ENCODE data around the gene PLB1. TPM values are rescaled to one million over a fixed set of nuclear protein-coding genes. Genes with fewer than 3 reads are reported as not detected.

The PLB1 gene
- total and polyA plus RNA-seq, 5 donors, result 0.86 to 2.7 (median 2.2) TPM

- Histone ChIP-seq H3K27me3 (ENCODE audit: control insufficient read depth, insufficient read depth) (peaks cover 2% of the 10 kb centered on the region), H3K4me1 (ENCODE audit: control insufficient read depth, insufficient read depth, low read length) (no peaks in the 10 kb centered on the region)
- intact Hi-C loops (cut with DNase I), result no loop called here
Observed at GRCh38 chr2:28505361-28505760, 9.5 kb downstream of the PLB1 start.

DNA sequence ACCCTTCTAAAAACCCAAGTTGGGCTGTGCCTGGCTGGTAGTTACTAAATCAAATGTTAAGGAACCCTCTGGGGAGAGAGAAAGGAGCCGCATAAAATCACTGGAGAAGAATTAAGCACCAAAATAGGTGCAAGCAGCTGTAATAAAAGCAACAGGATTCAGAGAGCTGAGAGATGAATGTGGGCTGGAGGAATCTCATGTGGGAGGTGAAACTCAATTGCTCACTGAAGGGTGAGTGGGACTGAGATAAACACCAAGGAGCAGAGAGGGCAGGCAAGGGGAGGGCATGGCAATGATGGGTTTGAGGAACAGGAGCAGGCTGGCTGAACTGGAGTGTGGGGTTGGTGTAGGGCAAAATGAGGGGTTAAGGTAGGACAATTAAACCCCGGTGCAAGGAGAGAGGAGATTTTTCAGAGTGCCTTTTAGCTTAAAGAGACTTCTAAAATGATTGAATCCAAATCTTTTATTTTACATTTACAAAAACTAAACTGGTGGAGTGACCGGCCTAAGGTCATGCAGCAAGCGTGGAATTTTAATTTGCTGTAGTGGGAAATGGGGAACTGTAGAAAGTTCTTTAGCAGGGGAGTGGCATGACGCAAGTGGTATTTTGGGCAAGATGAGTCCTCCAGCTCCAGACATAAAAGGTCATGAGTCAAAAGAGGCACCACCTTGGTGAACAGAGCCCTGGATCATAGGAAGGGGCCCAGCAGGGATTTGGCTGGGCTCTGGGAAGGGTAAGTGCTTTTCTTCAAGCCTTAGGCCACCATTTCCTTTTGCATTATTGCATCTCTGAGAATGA lies 10.5 kb downstream of the PLB1 start:
- ATAC-seq (no peak), DNase-seq (no peak)
- Histone ChIP-seq H3K9me3 (ENCODE audit: control insufficient read depth, low read length) (no peaks in the 10 kb centered on the region), H3K27me3 (ENCODE audit: control insufficient read depth, insufficient read depth) (peaks cover 2% of the 10 kb centered on the region), H3K4me3 (ENCODE audit: low read length) (no peak overlapping the region), H3K4me1 (ENCODE audit: control insufficient read depth, insufficient read depth, low read length) (no peaks in the 10 kb centered on the region), H3K27ac (ENCODE audit: low read length) (no peak overlapping the region)
- intact Hi-C loops (cut with DNase I), result no loop called here
- WGBS, result 89% methylated on average over 5 of the region's 5 CpGs

More at GRCh38 chr2:28505361-28505760, 9.5 kb downstream of the PLB1 start:
- ATAC-seq, result no peak
- DNase-seq, result no peak
- WGBS, result 51% methylated on average over 4 of the region's 4 CpGs
- no peak overlapping the region for H3K4me3 ChIP-seq (ENCODE audit: low read length)
- H3K9me3 ChIP-seq (ENCODE audit: control insufficient read depth, low read length), result no peaks in the 10 kb centered on the region
- no peak overlapping the region for H3K27ac ChIP-seq (ENCODE audit: low read length)

GRCh38 chr2:28507796-28508764 lies 12.2 kb downstream of the PLB1 start:
- WGBS, result 83% methylated on average over 6 of the region's 6 CpGs
- intact Hi-C loops (cut with DNase I), result no loop called here

GRCh38 chr2:28509361-28509760 lies 13.5 kb downstream of the PLB1 start:
- intact Hi-C loops (cut with DNase I), result no loop called here
- Histone ChIP-seq H3K27me3 (ENCODE audit: control insufficient read depth, insufficient read depth) (no peaks in the 10 kb centered on the region), H3K4me3 (ENCODE audit: low read length) (no peak overlapping the region), H3K9me3 (ENCODE audit: control insufficient read depth, low read length) (no peaks in the 10 kb centered on the region), H3K4me1 (ENCODE audit: control insufficient read depth, insufficient read depth, low read length) (no peaks in the 10 kb centered on the region), H3K27ac (ENCODE audit: low read length) (no peak overlapping the region)
- WGBS, result 65% methylated on average over 1 of the region's 1 CpG
- DNase-seq, result no peak
- ATAC-seq, result no peak

More at GRCh38 chr2:28507796-28508764, 12.2 kb downstream of the PLB1 start:
- DNase-seq (no peak), ATAC-seq (peak in 1 of 2 donors; percentile 14)
- H3K9me3 ChIP-seq (ENCODE audit: control insufficient read depth, low read length), result no peaks in the 10 kb centered on the region
- H3K27me3 ChIP-seq (ENCODE audit: control insufficient read depth, insufficient read depth), result no peaks in the 10 kb centered on the region
- no peak overlapping the region for H3K4me3 ChIP-seq (ENCODE audit: low read length)
- H3K4me1 ChIP-seq (ENCODE audit: control insufficient read depth, insufficient read depth, low read length), result no peaks in the 10 kb centered on the region
- H3K27ac ChIP-seq (ENCODE audit: low read length), result no peak overlapping the region

- Histone ChIP-seq H3K4me1 (ENCODE audit: control insufficient read depth, insufficient read depth, low read length) (no peaks in the 10 kb centered on the region), H3K27me3 (ENCODE audit: control insufficient read depth, insufficient read depth) (no peaks in the 10 kb centered on the region), H3K4me3 (ENCODE audit: low read length) (no peak overlapping the region), H3K9me3 (ENCODE audit: control insufficient read depth, low read length) (no peaks in the 10 kb centered on the region), H3K27ac (ENCODE audit: low read length) (no peak overlapping the region)
- ATAC-seq (peak in 1 of 2 donors; percentile 48), DNase-seq (peak in 2 of 3 donors; percentile 62 to 67)
- WGBS, result 63% methylated on average over 2 of the region's 2 CpGs
- intact Hi-C loops (cut with DNase I), result no loop called here
Observed at GRCh38 chr2:28510184-28510583, 14.3 kb downstream of the PLB1 start.

- no peaks in the 10 kb centered on the region for H3K27me3 ChIP-seq (ENCODE audit: control insufficient read depth, insufficient read depth)
- no peak for DNase-seq
- intact Hi-C loops (cut with DNase I), result no loop called here
- no peaks in the 10 kb centered on the region for H3K4me1 ChIP-seq (ENCODE audit: control insufficient read depth, insufficient read depth, low read length)
- 78% methylated on average over 2 of the region's 2 CpGs for WGBS
- no peak overlapping the region for H3K4me3 ChIP-seq (ENCODE audit: low read length)
- H3K9me3 ChIP-seq (ENCODE audit: control insufficient read depth, low read length), result no peaks in the 10 kb centered on the region
- no peak overlapping the region for H3K27ac ChIP-seq (ENCODE audit: low read length)
- ATAC-seq, result no peak
Observed at GRCh38 chr2:28511871-28512606, 16.2 kb downstream of the PLB1 start.

DNA sequence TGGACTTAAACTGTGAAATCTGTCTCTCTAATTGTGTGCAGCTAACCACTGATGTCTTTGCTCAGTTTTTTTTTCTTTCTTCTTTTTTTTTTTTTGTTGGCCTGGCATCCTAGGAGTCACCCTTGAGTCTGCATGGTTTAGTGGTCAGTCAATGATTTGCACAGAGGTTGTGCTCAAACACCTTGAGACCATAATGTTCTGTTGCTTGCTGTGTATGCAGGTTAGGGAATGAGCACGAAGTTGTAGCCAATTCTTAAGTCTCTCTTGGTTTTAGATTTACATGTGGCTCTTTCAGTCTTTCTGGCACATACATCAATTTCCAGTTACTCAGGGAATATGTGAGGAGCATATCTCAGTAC lies 16.7 kb downstream of the PLB1 start:
- Histone ChIP-seq H3K9me3 (ENCODE audit: control insufficient read depth, low read length) (no peaks in the 10 kb centered on the region), H3K27ac (ENCODE audit: low read length) (no peak overlapping the region), H3K4me1 (ENCODE audit: control insufficient read depth, insufficient read depth, low read length) (no peaks in the 10 kb centered on the region), H3K4me3 (ENCODE audit: low read length) (no peak overlapping the region), H3K27me3 (ENCODE audit: control insufficient read depth, insufficient read depth) (no peaks in the 10 kb centered on the region)
- no peak for DNase-seq
- 64% methylated on average over 1 of the region's 1 CpG for WGBS
- intact Hi-C loops (cut with DNase I), result no loop called here
- no peak for ATAC-seq

DNA sequence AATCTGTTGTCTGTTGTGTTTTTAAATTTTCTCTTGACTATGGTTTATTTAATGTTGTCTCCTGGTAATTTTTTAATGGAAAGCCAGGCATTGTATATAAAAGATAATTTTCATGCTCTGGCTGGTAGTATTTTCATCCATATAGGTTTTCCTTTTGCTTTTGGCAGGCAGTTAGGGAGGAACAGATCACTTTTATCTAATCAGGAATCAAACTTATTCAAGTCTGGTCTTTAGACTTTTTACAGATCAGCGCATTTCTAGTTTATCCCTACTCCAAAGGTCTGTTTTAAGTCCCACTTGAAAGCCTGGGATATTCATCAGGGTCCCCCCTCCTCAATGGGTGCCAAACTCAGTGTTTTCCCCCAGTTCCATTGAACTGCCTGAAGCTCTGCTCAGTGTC lies 17.2 kb downstream of the PLB1 start:
- no peaks in the 10 kb centered on the region for H3K27me3 ChIP-seq (ENCODE audit: control insufficient read depth, insufficient read depth)
- WGBS, result 65% methylated on average over 1 of the region's 1 CpG
- DNase-seq (no peak), ATAC-seq (no peak)
- H3K4me1 ChIP-seq (ENCODE audit: control insufficient read depth, insufficient read depth, low read length), result no peaks in the 10 kb centered on the region
- no peak overlapping the region for H3K27ac ChIP-seq (ENCODE audit: low read length)
- no peak overlapping the region for H3K4me3 ChIP-seq (ENCODE audit: low read length)
- intact Hi-C loops (cut with DNase I), result no loop called here
- no peaks in the 10 kb centered on the region for H3K9me3 ChIP-seq (ENCODE audit: control insufficient read depth, low read length)

GRCh38 chr2:28515176-28515751 lies 19.4 kb downstream of the PLB1 start:
- ATAC-seq, result no peak
- intact Hi-C loops (cut with DNase I), result no loop called here
- no peaks in the 10 kb centered on the region for H3K9me3 ChIP-seq (ENCODE audit: control insufficient read depth, low read length)
- H3K4me1 ChIP-seq (ENCODE audit: control insufficient read depth, insufficient read depth, low read length), result no peaks in the 10 kb centered on the region
- DNase-seq, result no peak
- H3K4me3 ChIP-seq (ENCODE audit: low read length), result no peak overlapping the region
- 86% methylated on average over 5 of the region's 5 CpGs for WGBS
- no peak overlapping the region for H3K27ac ChIP-seq (ENCODE audit: low read length)
- H3K27me3 ChIP-seq (ENCODE audit: control insufficient read depth, insufficient read depth), result no peaks in the 10 kb centered on the region

DNA sequence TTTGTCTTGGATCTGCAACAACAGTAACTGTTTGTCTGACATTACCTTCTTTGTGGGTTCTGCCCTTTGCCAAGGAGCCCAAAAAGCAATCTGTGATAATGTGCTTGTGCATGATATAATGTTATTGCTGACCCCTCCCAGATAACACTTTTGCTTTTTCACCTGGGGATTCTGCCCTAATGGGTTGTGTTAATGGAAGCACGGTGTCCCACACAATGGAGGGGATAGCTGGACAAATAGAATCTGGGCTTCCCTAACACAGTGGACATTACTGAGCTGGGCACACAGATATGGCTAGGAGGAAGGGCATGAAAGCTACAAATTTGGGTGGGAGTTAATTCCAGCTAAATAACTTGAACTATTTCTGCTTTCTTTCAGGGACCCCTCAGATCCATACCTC lies 20.6 kb downstream of the PLB1 start:
- Histone ChIP-seq H3K4me3 (ENCODE audit: low read length) (no peak overlapping the region), H3K27me3 (ENCODE audit: control insufficient read depth, insufficient read depth) (no peaks in the 10 kb centered on the region), H3K4me1 (ENCODE audit: control insufficient read depth, insufficient read depth, low read length) (no peaks in the 10 kb centered on the region), H3K27ac (ENCODE audit: low read length) (no peak overlapping the region), H3K9me3 (ENCODE audit: control insufficient read depth, low read length) (no peaks in the 10 kb centered on the region)
- DNase-seq (no peak), ATAC-seq (no peak)
- intact Hi-C loops (cut with DNase I), result no loop called here
- WGBS, result 83% methylated on average over 1 of the region's 1 CpG
